HG03558 (cell line): ENCODE measurements around the gene ARHGAP26.
A peak's percentile ranks its signal among the peaks of the same experiment; 100 is the strongest.
"Not testable (repeated sequence)": the region's sequence is repeated elsewhere in the genome, so short reads cannot be mapped to it uniquely, and the experiment has no call there.

ENCODE experiments used
- ATAC-seq: cut with Tn5 transposase; IDR thresholded peaks from one replicate; pipeline ENCODE4 v1.9.1; 2021; ENCODE audit warnings: moderate number of reproducible peaks; ENCODE audit not compliant: unreplicated experiment; ENCODE audit errors: extremely low read depth

ARHGAP26 gene

GRCh38 chr5:143000551-143000950 is 230.4 kb downstream of the ARHGAP26 start:
- ATAC-seq = not testable (repeated sequence)

- no peak for ATAC-seq
Observed at GRCh38 chr5:143001764-143002351, 231.7 kb downstream of the ARHGAP26 start.

DNA sequence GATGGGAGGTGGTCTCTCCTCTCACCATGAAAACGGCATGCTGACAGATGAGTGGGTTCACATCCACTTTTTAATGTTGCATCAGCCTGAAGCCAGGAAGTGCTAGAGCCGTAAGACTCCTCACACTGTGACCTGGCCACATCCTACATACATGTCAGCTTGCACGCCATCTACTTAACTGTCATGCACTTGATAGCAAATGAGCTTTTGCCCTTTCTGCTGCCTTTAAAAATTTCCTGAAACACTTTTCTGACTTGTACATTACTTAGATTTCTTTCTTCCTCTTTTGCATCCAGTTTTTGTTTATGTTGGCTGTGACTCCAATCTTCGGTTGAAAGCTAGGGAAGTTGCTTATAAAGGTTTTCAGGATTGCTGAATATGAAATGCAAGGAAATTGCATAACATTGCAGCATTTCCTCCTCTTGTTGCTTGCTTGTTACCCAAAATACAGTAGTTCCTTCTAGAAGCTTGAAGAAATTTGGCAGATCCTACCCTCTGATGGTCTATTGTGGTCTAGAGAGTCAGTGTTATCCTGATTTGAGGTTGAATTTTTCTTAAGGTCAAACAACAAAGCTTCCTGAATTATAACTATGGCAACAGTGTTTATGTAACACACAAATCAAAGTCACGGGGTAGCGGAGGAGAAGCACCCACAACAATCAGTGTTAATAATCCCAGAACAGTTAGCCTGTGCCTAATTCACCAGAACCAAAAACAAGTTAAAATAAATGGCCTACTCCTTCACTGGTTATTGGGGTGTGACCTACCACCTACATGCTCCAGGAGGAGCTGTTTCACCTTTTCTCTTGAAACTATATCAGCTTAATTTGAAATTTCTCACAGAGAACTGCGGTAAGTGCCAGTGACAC is 232.5 kb downstream of the ARHGAP26 start:
- peak; percentile 44 for ATAC-seq

GRCh38 chr5:143003328-143003636 is 233.1 kb downstream of the ARHGAP26 start:
- no peak for ATAC-seq

DNA sequence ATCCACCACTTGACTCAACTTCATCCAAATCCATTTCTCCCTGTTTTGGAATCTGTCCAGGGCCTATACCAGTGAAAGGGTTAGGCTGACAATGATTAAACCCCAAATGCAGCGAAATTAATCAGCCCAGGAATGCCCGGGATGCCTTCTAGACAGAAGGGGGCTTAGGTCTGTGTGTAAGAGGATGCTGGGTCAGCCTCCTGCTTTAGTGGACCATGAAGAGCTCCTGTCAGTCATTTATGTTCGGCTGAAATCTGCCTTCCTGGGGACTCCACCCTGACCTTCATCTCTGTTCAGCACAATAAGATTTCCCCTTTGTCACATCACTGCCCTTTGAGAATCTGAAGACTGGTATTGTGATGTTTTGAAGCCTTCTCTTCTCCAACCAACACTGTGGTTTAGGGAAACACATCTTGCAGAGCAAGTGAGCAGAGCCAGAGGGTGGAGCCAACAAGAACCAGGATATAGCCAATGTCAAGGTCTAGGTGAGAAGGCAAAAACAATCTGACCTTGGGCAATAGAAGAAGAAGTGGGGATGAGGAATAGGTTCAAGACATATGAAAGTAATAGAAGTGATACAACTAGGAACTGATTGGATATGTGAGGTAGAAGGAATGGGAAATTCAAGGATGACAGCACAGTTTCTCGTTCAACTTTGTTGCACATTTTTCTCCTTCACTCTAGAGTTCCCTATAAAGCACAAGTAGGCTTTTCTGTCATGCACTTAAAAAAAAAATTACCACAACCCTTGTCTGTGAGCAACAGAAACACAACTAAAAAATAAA is 234.4 kb downstream of the ARHGAP26 start:
- peak; percentile 27 for ATAC-seq

GRCh38 chr5:143006501-143006900 is 236.3 kb downstream of the ARHGAP26 start:
- no peak for ATAC-seq

GRCh38 chr5:143008032-143008431 is 237.9 kb downstream of the ARHGAP26 start:
- no peak for ATAC-seq

GRCh38 chr5:143008809-143009521 is 238.8 kb downstream of the ARHGAP26 start:
- peak; percentile 63 for ATAC-seq

GRCh38 chr5:143010351-143010750 is 240.2 kb downstream of the ARHGAP26 start:
- ATAC-seq = no peak

GRCh38 chr5:143011585-143011984 is 241.4 kb downstream of the ARHGAP26 start:
- no peak for ATAC-seq

GRCh38 chr5:143013176-143013891 is 243.2 kb downstream of the ARHGAP26 start:
- no peak for ATAC-seq

DNA sequence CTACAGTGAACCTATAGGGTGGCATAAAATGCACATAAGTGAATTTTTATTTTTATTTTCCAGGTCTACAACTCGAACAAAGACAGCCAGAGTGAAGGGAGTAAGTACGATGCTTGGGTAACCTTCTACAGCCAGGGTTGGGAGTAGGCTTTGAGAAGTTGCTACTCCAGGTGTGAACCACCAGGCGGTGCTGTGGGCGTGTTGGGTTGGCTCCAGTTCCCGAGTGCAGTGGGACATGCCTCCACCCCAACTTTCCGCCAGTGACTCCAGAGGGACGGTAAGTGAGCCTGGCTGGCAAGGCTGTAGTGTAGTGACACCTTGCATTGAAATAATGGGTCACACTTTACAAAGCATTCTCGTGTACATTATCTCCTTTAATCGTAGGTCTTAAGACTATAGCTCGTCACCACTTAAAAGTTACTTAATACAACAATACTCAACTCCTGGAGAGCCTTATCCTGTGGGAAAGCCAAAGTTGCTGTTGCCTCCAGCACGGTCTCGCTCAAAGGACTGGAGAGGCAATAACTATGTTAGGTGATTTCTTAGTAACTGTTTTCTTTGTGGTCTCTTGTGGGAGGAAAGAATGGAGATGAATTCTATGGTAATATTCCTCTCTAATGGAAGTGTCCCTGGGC is 244.0 kb downstream of the ARHGAP26 start:
- no peak for ATAC-seq

DNA sequence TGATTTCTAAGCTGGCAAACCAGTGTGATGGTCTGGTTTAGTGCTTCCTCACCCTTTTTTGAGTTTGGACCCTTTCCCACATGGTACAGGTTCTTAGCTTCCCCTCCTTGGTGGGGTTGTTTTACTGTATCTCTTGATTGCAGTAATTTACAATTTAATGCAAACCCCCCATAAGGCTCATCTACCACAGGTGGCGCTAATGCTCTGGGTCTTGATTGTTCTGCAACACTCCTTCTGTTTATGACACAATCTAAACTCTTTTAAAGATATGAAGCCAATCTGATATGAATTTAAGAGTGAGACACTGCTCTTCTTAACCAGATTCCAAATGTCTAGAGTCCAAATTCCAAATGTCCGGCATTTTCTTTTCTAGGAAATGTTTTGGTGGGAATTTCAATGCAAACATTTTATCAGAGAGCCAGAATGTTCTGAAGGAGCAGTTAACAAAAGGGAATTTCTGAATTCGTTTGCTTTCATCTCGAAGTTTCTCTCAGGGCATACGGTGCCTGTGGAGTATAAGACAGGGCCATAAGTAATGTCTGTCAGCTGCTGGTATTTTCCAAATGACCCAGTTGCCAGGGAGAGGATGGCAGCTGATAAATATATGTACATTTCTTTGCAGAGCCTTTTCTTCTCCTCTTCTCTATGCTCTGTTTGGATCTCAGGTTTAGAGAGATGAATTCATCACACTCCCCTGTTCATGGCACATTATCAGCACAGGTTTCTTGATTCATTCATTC is 246.8 kb downstream of the ARHGAP26 start:
- ATAC-seq = no peak

- no peak for ATAC-seq
Observed at GRCh38 chr5:143017541-143017940, 247.4 kb downstream of the ARHGAP26 start.

GRCh38 chr5:143017992-143018391 is 247.8 kb downstream of the ARHGAP26 start:
- no peak for ATAC-seq

DNA sequence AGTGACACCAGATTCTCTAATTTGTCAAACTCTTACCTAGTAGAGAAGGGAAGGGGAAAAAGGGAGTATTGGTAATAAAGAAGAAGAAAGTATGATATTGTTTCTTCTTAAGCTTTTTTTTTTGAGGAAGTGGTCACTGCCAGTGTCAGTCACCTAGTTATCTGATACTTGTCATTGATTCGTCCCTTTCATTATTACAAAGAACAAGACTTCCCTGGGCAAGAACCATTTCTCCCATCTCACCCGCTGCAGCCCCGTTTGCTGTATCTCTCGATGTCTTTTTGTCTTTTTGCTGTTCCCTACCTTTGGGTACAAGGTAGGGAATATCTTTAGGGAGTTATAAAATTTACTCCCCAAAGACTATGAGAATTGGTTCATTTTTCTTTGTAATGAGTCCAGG is 249.0 kb downstream of the ARHGAP26 start:
- ATAC-seq = no peak

DNA sequence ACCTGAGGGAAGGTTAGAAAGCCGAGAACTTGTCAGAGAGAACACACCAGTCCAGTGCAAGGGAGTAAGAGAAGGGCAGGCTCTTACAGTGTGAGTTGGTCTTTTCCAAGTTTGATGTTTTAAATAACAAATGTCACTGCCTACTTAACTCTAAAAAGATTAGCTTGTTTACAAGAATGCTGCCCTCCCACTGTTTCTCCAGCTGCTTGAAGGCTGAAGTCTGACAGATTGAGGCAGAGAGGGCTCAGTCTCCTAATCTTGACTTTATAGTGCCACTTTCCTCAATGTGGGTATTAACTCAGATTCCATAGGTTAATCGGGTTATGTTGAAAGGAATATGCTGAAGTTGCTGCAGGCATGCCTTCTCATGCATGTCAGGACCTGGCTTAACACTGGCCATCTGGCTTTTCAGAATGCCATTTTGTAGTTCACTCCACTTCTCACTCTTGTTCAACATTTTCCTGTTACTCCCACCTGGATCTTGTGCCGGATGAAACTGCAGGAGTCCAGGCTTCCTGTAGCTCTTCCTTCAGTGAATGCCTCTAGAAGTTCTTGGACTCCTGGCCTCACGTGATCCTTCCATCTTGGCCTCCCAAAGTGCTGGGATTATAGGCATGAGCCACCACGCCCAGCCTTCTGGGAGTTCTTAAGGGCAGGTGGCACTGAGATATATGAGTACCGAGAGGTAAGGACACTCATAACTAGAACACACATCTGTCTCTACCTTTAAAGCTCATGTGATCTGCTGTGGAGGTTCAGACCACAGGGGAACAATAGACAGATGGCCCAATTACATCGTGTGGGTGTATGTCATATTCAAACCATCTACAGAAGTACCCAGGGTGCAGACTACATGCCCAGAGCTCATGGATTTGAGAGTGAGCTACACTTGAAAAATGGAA is 249.7 kb downstream of the ARHGAP26 start:
- ATAC-seq = peak; percentile 86

DNA sequence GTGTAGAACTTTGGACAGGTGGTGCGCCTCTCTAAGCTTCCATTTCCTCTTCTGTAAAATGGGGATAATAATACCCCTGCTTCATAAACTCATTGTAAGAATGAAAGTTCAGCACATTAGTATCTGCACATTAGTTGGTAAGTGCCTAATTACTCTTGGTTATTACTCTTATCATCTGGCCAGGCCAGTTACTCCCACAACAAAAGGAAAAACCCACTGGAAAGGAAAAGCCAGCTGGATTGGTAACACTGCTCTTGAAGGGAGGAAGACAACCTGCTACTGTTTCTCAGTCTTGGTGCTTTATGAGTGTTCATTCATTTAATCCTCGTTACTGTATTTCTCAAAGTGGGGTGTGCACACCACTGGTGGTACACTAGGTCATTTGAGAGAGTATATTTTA is 251.4 kb downstream of the ARHGAP26 start:
- no peak for ATAC-seq
